Smooth muscle cell (in vitro differentiated cells): ENCODE data around the gene LRRC75A. TPM values are rescaled to one million over a fixed set of nuclear protein-coding genes. Genes with fewer than 3 reads are reported as not detected.
A peak's percentile ranks its signal among the peaks of the same experiment; 100 is the strongest.

Experiments
- DNase-seq: peaks from one replicate; lab custom pipeline; 2025; ENCODE audit not compliant: unreplicated experiment; lab: John Stamatoyannopoulos, UW
- H2AFZ ChIP-seq: fragments of 200-600 bp; sonication (generic); 2 replicates; pipeline ENCODE4 v1.6.0; 2016; ENCODE audit warnings: antibody characterized with exemption, low read depth, mild to moderate bottlenecking
- H3F3A ChIP-seq: fragments of 200-600 bp; sonication (generic); 2 replicates; pipeline ENCODE4 v1.6.0; 2017; ENCODE audit warnings: antibody characterized with exemption, low read depth
- H3K27ac ChIP-seq: fragments of 200-600 bp; sonication (generic); 2 replicates; pipeline ENCODE4 v1.5.1; 2016; ENCODE audit warnings: low read depth, mild to moderate bottlenecking
- H3K27me3 ChIP-seq: fragments of 200-600 bp; sonication (generic); 2 replicates; pipeline ENCODE4 v1.6.1; 2016; ENCODE audit warnings: low read depth, mild to moderate bottlenecking
- H3K36me3 ChIP-seq: fragments of 200-600 bp; sonication (generic); 2 replicates; pipeline ENCODE4 v1.5.1; 2016; ENCODE audit warnings: low read depth
- H3K4me1 ChIP-seq: fragments of 200-600 bp; sonication (generic); 2 replicates; pipeline ENCODE4 v1.5.1; 2016; ENCODE audit warnings: low read depth
- H3K4me2 ChIP-seq: fragments of 200-600 bp; sonication (generic); 2 replicates; pipeline ENCODE4 v1.6.0; 2016; ENCODE audit warnings: mild to moderate bottlenecking
- H3K4me3 ChIP-seq: fragments of 200-600 bp; sonication (generic); 2 replicates; pipeline ENCODE4 v1.5.1; 2016; ENCODE audit warnings: mild to moderate bottlenecking
- H3K79me2 ChIP-seq: fragments of 200-600 bp; sonication (generic); 2 replicates; pipeline ENCODE4 v1.6.0; 2016; ENCODE audit warnings: low read depth, mild to moderate bottlenecking
- H3K9ac ChIP-seq: fragments of 200-600 bp; sonication (generic); 2 replicates; pipeline ENCODE4 v1.6.0; 2016; ENCODE audit warnings: low read depth
- H3K9me3 ChIP-seq: fragments of 200-600 bp; sonication (generic); replicated peaks from 2 replicates; pipeline ENCODE4 v1.5.1; 2016; ENCODE audit warnings: low read depth
- H4K20me1 ChIP-seq: fragments of 200-600 bp; sonication (generic); 2 replicates; pipeline ENCODE4 v1.6.0; 2016; ENCODE audit warnings: low read depth
- WGBS: methylation state at CpG from one replicate; pipeline ENCODE4 v1.1.7; 2016; ENCODE audit warnings: low lambda C conversion rate; 5-methylcytosine and 5-hydroxymethylcytosine counted together
- polyA plus RNA-seq: library from polyadenylated mRNA; unstranded; fragments of >200 nt; fragmentation: Nextera tagmentation; extraction: Ambion mirVana; gene quantifications from 2 replicates; pipeline ENCODE4 v1.2.1, GENCODE V29; 2016
- total RNA-seq: library from RNA; depleted of rRNA; stranded (reverse); fragments of >200 nt; gene quantifications from 2 replicates; pipeline ENCODE4 v1.2.3, GENCODE V29; 2014
- TF ChIP-seq, protein P1 (sequence below): fragments of 200-600 bp; sonication (generic); IDR thresholded peaks from 2 replicates; pipeline ENCODE4 v1.5.1; 2017; ENCODE audit warnings: borderline replicate concordance, mild to moderate bottlenecking, antibody characterized with exemption; ENCODE audit not compliant: insufficient read depth, poor library complexity, severe bottlenecking

LRRC75A gene
- total and polyA plus RNA-seq, 2 experiments from 2014 or later: 0.76 to 2.2 TPM

DNA sequence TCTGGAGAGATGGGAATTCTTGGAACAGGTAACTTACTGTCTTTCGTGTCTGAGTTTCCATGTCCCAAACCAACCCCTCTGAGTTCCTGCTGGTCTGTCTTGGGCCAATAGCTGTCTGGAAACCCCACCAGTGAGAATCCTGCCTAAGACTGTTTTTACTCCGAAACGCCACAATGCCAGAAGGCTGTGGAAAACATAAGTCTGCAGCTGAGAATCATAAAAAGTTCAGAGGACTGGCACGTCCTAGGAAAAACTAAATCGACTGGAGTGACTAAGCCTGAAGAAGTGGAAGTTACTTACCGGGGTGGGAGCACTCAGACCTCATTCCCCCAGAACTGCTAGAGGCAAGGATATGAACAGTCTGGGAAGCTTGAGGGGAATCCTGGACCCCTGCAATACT is 13.3 kb downstream of the LRRC75A start:
- Histone ChIP-seq H3K27me3 (no peaks in the 10 kb centered on the region), H3K4me3 (no peak overlapping the region), H3K9me3 (no peaks in the 10 kb centered on the region), H3K4me2 (peak overlapping the region; percentile 9), H4K20me1 (no peaks in the 10 kb centered on the region), H3K4me1 (peaks cover 7% of the 10 kb centered on the region), H3K27ac (peak overlapping the region; percentile 82), H3F3A (peaks cover 9% of the 10 kb centered on the region), H3K9ac (no peak overlapping the region), H3K79me2 (no peaks in the 10 kb centered on the region), H3K36me3 (no peaks in the 10 kb centered on the region), H2AFZ (no peak overlapping the region)
- no peak for DNase-seq
- WGBS: 20% methylated on average over 6 of the region's 6 CpGs
- TF ChIP-seq, protein P1, sequence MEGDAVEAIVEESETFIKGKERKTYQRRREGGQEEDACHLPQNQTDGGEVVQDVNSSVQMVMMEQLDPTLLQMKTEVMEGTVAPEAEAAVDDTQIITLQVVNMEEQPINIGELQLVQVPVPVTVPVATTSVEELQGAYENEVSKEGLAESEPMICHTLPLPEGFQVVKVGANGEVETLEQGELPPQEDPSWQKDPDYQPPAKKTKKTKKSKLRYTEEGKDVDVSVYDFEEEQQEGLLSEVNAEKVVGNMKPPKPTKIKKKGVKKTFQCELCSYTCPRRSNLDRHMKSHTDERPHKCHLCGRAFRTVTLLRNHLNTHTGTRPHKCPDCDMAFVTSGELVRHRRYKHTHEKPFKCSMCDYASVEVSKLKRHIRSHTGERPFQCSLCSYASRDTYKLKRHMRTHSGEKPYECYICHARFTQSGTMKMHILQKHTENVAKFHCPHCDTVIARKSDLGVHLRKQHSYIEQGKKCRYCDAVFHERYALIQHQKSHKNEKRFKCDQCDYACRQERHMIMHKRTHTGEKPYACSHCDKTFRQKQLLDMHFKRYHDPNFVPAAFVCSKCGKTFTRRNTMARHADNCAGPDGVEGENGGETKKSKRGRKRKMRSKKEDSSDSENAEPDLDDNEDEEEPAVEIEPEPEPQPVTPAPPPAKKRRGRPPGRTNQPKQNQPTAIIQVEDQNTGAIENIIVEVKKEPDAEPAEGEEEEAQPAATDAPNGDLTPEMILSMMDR: no peak

DNA sequence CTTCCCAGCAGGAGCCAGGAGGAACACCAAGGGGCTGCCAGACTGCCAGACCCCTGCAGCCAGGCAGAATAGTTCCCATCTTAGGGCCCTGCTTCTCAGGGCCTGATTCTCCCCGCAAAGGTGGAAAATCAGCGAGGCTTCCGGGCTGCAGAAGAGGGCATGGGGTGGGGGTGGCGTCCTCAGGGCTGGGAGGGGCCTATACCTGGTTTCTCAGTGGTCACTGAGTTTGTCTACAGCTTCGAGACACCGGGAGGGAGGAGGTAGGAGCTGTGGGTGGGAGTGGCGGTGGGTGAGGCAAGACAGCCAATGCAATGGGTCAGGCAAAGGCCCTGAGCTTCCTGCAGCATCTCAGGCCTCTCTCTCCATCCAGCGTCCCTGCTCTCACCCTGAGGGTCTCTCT is 14.3 kb downstream of the LRRC75A start:
- Histone ChIP-seq H3F3A (peaks cover 9% of the 10 kb centered on the region), H3K4me3 (no peak overlapping the region), H3K36me3 (no peaks in the 10 kb centered on the region), H3K9ac (no peak overlapping the region), H3K27ac (peak overlapping the region; percentile 82), H3K9me3 (no peaks in the 10 kb centered on the region), H3K27me3 (no peaks in the 10 kb centered on the region), H3K4me1 (peaks cover 12% of the 10 kb centered on the region), H3K79me2 (no peaks in the 10 kb centered on the region), H4K20me1 (no peaks in the 10 kb centered on the region), H3K4me2 (peak overlapping the region; percentile 43), H2AFZ (no peak overlapping the region)
- DNase-seq: no peak
- TF ChIP-seq, protein P1: no peak
- 66% methylated on average over 8 of the region's 8 CpGs for WGBS

DNA sequence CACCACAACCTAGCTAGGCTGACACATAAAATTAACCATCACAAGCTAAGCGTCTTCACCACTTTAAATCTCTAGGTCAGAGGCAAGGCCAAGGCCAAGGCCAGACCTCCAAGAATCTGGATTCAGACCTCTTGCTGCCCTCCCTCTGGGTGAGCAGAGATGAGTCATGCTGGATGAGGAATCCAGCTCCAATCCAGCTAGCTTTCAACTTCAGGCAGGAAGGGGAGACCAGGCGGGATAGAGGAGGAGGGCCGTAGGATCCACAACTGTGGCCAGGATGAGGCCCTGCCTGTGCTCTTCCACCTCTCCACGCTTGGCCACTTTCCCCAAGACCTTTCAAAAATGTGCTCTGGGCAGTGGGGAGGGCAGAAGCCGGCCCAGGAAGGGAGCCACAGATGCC is 14.7 kb downstream of the LRRC75A start:
- no peak overlapping the region for H2AFZ ChIP-seq
- peak overlapping the region; percentile 43 for H3K4me2 ChIP-seq
- no peaks in the 10 kb centered on the region for H3K9me3 ChIP-seq
- no peaks in the 10 kb centered on the region for H3K79me2 ChIP-seq
- no peaks in the 10 kb centered on the region for H3K36me3 ChIP-seq
- H3K4me3 ChIP-seq: no peak overlapping the region
- TF ChIP-seq, protein P1: no peak
- WGBS: 13% methylated on average over 5 of the region's 5 CpGs
- H3K4me1 ChIP-seq: peaks cover 15% of the 10 kb centered on the region
- peaks cover 9% of the 10 kb centered on the region for H3F3A ChIP-seq
- DNase-seq: no peak
- no peak overlapping the region for H3K9ac ChIP-seq
- no peaks in the 10 kb centered on the region for H4K20me1 ChIP-seq
- peak overlapping the region; percentile 82 for H3K27ac ChIP-seq
- H3K27me3 ChIP-seq: no peaks in the 10 kb centered on the region

DNA sequence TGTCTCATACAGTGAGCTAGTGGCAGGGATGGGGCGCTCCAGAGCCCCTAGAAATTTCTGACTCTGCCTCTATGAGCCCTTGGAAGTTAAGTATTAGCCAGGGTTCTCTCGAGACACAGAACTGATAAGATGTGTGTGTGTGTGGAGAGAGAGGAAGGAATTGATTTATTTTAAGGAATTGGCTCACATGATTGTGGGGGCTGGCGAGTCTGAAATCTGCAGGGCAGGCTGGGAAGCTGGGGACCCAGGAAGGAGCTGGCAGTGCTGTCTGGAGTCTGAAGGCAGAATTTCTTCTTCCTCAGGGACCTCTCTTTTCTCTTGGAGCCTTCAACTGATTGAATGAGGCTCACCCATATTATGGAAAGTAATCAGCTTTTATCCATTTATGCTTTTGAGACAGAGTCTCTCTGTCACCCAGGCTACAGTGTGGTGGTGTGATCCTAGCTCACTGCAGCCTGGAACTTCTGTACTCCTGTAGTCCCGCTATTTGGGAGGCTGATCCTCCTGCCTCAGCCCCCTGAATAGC is 16.8 kb downstream of the LRRC75A start:
- Histone ChIP-seq H3K27ac (no peak overlapping the region), H3K4me3 (no peak overlapping the region), H2AFZ (no peak overlapping the region), H3K9me3 (no peaks in the 10 kb centered on the region), H3K79me2 (no peaks in the 10 kb centered on the region), H3K4me2 (no peak overlapping the region), H3K4me1 (peaks cover 15% of the 10 kb centered on the region), H3K27me3 (no peaks in the 10 kb centered on the region), H3F3A (peaks cover 9% of the 10 kb centered on the region), H3K9ac (no peak overlapping the region), H3K36me3 (no peaks in the 10 kb centered on the region), H4K20me1 (no peaks in the 10 kb centered on the region)
- TF ChIP-seq, protein P1: no peak
- WGBS: 71% methylated on average over 4 of the region's 4 CpGs
- DNase-seq: no peak
